Caco-2 (cell line): ENCODE measurements around the gene TIMP4. TPM values are rescaled to one million over a fixed set of nuclear protein-coding genes. Genes with fewer than 3 reads are reported as not detected.

Source experiments
- BruUV-seq: library from RNA; stranded (reverse); fragments of 400-500 nt; replicated peaks from 2 replicates; lab custom pipeline; 2021; lab: Mats Ljungman, UMichigan
- CTCF ChIA-PET: fragments of 300-600 bp; sonication (Branson Sonifier 250); formaldehyde crosslinking; loops from one replicate; lab custom pipeline; 2022; ENCODE audit warnings: antibody characterized with exemption; lab: Charles Lee
- POLR2A ChIA-PET: fragments of 300-600 bp; sonication (Branson Sonifier 250); formaldehyde crosslinking; loops from one replicate; lab custom pipeline; 2022; ENCODE audit warnings: antibody characterized with exemption; lab: Charles Lee
- DNase-seq, 2 experiments: peaks; one replicate each; pipeline versions ENCODE4 v3.0.0 to v3.0.0-alpha.2; 2020 to 2022
- H3K27me3 ChIP-seq: replicated peaks from 2 replicates; pipeline ENCODE4 v1.6.0; 2011; ENCODE audit warnings: low read length; ENCODE audit not compliant: control insufficient read depth, insufficient read depth
- H3K36me3 ChIP-seq: 2 replicates; pipeline ENCODE4 v1.5.1; 2011; ENCODE audit warnings: low read length; ENCODE audit not compliant: control insufficient read depth, insufficient read depth
- H3K4me1 ChIP-seq: fragments of 250-450 bp; sonication (Bioruptor Pico); 2 replicates; pipeline ENCODE4 v1.5.1; 2020; ENCODE audit warnings: mild to moderate bottlenecking
- H3K4me3 ChIP-seq: 2 replicates; pipeline ENCODE4 v1.5.1; 2011; ENCODE audit warnings: low read depth, mild to moderate bottlenecking, control low read depth, low read length
- H3K9me3 ChIP-seq: fragments of 250-450 bp; sonication (Bioruptor Pico); 2 replicates; pipeline ENCODE4 v1.5.1; 2020; ENCODE audit warnings: mild to moderate bottlenecking, moderate library complexity
- H3K27ac Mint-ChIP-seq: one replicate; pipeline ENCODE4 v1.8.0; 2022; ENCODE audit warnings: mixed read lengths; ENCODE audit not compliant: unreplicated experiment
- H3K27me3 Mint-ChIP-seq: one replicate; pipeline ENCODE4 v1.8.0; 2022; ENCODE audit warnings: mixed read lengths; ENCODE audit not compliant: insufficient read depth, unreplicated experiment
- H3K36me3 Mint-ChIP-seq: one replicate; pipeline ENCODE4 v1.8.0; 2022; ENCODE audit warnings: mild to moderate bottlenecking, mixed read lengths; ENCODE audit not compliant: insufficient read depth, unreplicated experiment
- H3K4me1 Mint-ChIP-seq: one replicate; pipeline ENCODE4 v1.8.0; 2022; ENCODE audit warnings: low read depth, mixed read lengths; ENCODE audit not compliant: unreplicated experiment
- H3K4me3 Mint-ChIP-seq: one replicate; pipeline ENCODE4 v1.8.0; 2022; ENCODE audit warnings: mild to moderate bottlenecking, moderate library complexity, mixed read lengths; ENCODE audit not compliant: unreplicated experiment
- H3K9me3 Mint-ChIP-seq: one replicate; pipeline ENCODE4 v1.8.0; 2022; ENCODE audit warnings: mixed read lengths; ENCODE audit not compliant: unreplicated experiment
- CTCF ChIP-seq, 2 experiments: fragments of 200-600 bp in 1 of 2; IDR thresholded peaks; 1 replicate in 1 of 2; 2 replicates in 1 of 2; pipeline versions ENCODE4 v1.5.1 to v1.8.0; 2011 to 2022; ENCODE audit warnings: antibody characterized with exemption in 1 of 2, control low read depth in 1 of 2, inconsistent platforms in 1 of 2, low read depth in 1 of 2, low read length in 1 of 2, mild to moderate bottlenecking in 1 of 2, moderate library complexity in 1 of 2; ENCODE audit not compliant: insufficient read depth in 1 of 2, severe bottlenecking in 1 of 2, unreplicated experiment in 1 of 2
- intact Hi-C: fragments of 100-400 bp; cut with micrococcal nuclease; formaldehyde crosslinking; loops from one replicate; pipeline ENCODE4 v1.10.0; 2022; ENCODE audit not compliant: unreplicated experiment
- total RNA-seq: library from RNA; stranded (reverse); gene quantifications from 2 replicates; pipeline ENCODE4 v1.2.3, GENCODE V29; 2022

TIMP4 gene
- total RNA-seq, 1 experiment from 2014 or later = 1.4 TPM

GRCh38 chr3:12150112-12150511 is 8.6 kb downstream of the TIMP4 start:
- Histone ChIP-seq H3K4me3 (no peak overlapping the region), H3K9me3 (no peaks in the 10 kb centered on the region), H3K4me1 (peaks cover 25% of the 10 kb centered on the region), H3K27me3 (no peaks in the 10 kb centered on the region), H3K36me3 (no peaks in the 10 kb centered on the region)
- no peaks in the 10 kb centered on the region for H3K27me3 Mint-ChIP-seq
- no peak overlapping the region for H3K4me3 Mint-ChIP-seq
- no peak for TF ChIP-seq CTCF (IDR thresholded peaks at IDR 0.05; ENCODE audit: insufficient read depth in 1 of 2, low read depth in 1 of 2, low read length in 1 of 2, severe bottlenecking in 1 of 2, unreplicated experiment in 1 of 2)
- peak overlapping the region; percentile 56 for H3K27ac Mint-ChIP-seq
- H3K36me3 Mint-ChIP-seq = peaks cover 4% of the 10 kb centered on the region
- CTCF ChIA-PET = interaction anchor here (2.3 kb wide), 1 partner anchor 15 kb away, joined by 7 read pairs; no protein-coding TSS in a partner anchor
- H3K4me1 Mint-ChIP-seq = peaks cover 15% of the 10 kb centered on the region
- intact Hi-C loops = no loop called here
- POLR2A ChIA-PET = no interaction called here
- no TSS peak for BruUV-seq
- H3K9me3 Mint-ChIP-seq = no peaks in the 10 kb centered on the region
- no peak for DNase-seq

GRCh38 chr3:12149029-12149428 is 9.7 kb downstream of the TIMP4 start:
- no peak for TF ChIP-seq CTCF (IDR thresholded peaks at IDR 0.05; ENCODE audit: insufficient read depth in 1 of 2, low read depth in 1 of 2, low read length in 1 of 2, severe bottlenecking in 1 of 2, unreplicated experiment in 1 of 2)
- H3K4me3 Mint-ChIP-seq = no peak overlapping the region
- no peak overlapping the region for H3K27ac Mint-ChIP-seq
- POLR2A ChIA-PET = no interaction called here
- Histone ChIP-seq H3K36me3 (no peaks in the 10 kb centered on the region), H3K4me3 (no peak overlapping the region), H3K27me3 (no peaks in the 10 kb centered on the region), H3K4me1 (peaks cover 25% of the 10 kb centered on the region), H3K9me3 (no peaks in the 10 kb centered on the region)
- no peaks in the 10 kb centered on the region for H3K27me3 Mint-ChIP-seq
- H3K4me1 Mint-ChIP-seq = peaks cover 15% of the 10 kb centered on the region
- H3K36me3 Mint-ChIP-seq = peaks cover 4% of the 10 kb centered on the region
- intact Hi-C loops = no loop called here
- DNase-seq = no peak
- no peaks in the 10 kb centered on the region for H3K9me3 Mint-ChIP-seq
- CTCF ChIA-PET = no interaction called here
- no TSS peak for BruUV-seq

GRCh38 chr3:12148183-12148940 is 10.3 kb downstream of the TIMP4 start:
- DNase-seq = no peak
- Histone ChIP-seq H3K4me1 (peaks cover 25% of the 10 kb centered on the region), H3K27me3 (no peaks in the 10 kb centered on the region), H3K9me3 (no peaks in the 10 kb centered on the region), H3K4me3 (no peak overlapping the region), H3K36me3 (no peaks in the 10 kb centered on the region)
- H3K27me3 Mint-ChIP-seq = no peaks in the 10 kb centered on the region
- intact Hi-C loops = no loop called here
- no TSS peak for BruUV-seq
- POLR2A ChIA-PET = no interaction called here
- H3K27ac Mint-ChIP-seq = no peak overlapping the region
- CTCF ChIA-PET = no interaction called here
- H3K4me3 Mint-ChIP-seq = no peak overlapping the region
- TF ChIP-seq CTCF (IDR thresholded peaks at IDR 0.05; ENCODE audit: insufficient read depth in 1 of 2, low read depth in 1 of 2, low read length in 1 of 2, severe bottlenecking in 1 of 2, unreplicated experiment in 1 of 2) = no peak
- H3K36me3 Mint-ChIP-seq = peaks cover 4% of the 10 kb centered on the region
- peaks cover 15% of the 10 kb centered on the region for H3K4me1 Mint-ChIP-seq
- H3K9me3 Mint-ChIP-seq = no peaks in the 10 kb centered on the region
